Transverse colon (tissue), 4 donors: Measurements from ENCODE around the gene THUMPD2.

Experiments used
- EP300 ChIP-seq: sonication (generic); formaldehyde crosslinking; IDR thresholded peaks from one replicate; pipeline ENCODE4 v1.6.1; 2017; ENCODE audit warnings: antibody characterized with exemption, low read depth
- POLR2AphosphoS5 ChIP-seq, 3 donors: sonication (generic); formaldehyde crosslinking; IDR thresholded peaks; one replicate each; pipeline ENCODE4 v1.6.1; 2016; ENCODE audit warnings: antibody characterized with exemption in 3 of 3
- TF ChIP-seq, protein P1 (sequence below), 5 experiments: fragments of 200-600 bp in 3 of 5; fragments of 450-650 bp in 2 of 5; sonication (generic) in 3 of 5; IDR thresholded peaks; 1 replicate in 2 of 5; 2 replicates in 3 of 5; pipeline ENCODE4 v1.5.1; 2016 to 2017; ENCODE audit warnings: antibody characterized with exemption in 5 of 5, inconsistent platforms in 3 of 5, mild to moderate bottlenecking in 2 of 5, moderate library complexity in 1 of 5

DNA sequence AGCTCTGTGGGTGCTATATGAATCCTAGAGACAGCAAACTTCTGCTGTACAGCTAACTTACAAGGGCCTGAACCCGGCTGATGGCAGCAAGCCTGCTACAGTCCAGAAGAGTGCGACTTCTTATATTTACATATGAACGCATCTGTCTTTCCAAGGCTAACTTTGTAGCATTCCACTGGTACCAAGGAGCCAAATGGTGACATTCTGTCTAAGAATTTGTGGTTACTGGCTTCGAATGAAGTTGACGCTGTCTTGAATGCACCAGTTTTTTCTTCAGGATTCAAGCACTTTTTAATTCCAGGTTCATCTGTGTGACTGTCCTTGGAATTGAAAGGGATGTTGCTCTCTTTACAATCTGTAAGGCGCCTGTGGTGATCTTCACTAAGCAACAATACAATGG lies 42.4 kb downstream of the THUMPD2 start:
- TF ChIP-seq, protein P1, sequence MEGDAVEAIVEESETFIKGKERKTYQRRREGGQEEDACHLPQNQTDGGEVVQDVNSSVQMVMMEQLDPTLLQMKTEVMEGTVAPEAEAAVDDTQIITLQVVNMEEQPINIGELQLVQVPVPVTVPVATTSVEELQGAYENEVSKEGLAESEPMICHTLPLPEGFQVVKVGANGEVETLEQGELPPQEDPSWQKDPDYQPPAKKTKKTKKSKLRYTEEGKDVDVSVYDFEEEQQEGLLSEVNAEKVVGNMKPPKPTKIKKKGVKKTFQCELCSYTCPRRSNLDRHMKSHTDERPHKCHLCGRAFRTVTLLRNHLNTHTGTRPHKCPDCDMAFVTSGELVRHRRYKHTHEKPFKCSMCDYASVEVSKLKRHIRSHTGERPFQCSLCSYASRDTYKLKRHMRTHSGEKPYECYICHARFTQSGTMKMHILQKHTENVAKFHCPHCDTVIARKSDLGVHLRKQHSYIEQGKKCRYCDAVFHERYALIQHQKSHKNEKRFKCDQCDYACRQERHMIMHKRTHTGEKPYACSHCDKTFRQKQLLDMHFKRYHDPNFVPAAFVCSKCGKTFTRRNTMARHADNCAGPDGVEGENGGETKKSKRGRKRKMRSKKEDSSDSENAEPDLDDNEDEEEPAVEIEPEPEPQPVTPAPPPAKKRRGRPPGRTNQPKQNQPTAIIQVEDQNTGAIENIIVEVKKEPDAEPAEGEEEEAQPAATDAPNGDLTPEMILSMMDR (IDR thresholded peaks at IDR 0.05), result no peak
- no peak for TF ChIP-seq EP300
- no peak for TF ChIP-seq POLR2AphosphoS5 (IDR thresholded peaks at IDR 0.05)
